ENCODE measurements around the gene PITPNM1.

PITPNM1 gene

GRCh38 chr11:67464411-67465188 lies 40.6 kb downstream of the PITPNM1 start:
- TF ChIP-seq CTCF (IDR thresholded peaks at IDR 0.05; ENCODE audit: low read depth, low read length) = no peak
- DNase-seq (ENCODE audit: extremely low read depth, low read depth) = no peak

DNA sequence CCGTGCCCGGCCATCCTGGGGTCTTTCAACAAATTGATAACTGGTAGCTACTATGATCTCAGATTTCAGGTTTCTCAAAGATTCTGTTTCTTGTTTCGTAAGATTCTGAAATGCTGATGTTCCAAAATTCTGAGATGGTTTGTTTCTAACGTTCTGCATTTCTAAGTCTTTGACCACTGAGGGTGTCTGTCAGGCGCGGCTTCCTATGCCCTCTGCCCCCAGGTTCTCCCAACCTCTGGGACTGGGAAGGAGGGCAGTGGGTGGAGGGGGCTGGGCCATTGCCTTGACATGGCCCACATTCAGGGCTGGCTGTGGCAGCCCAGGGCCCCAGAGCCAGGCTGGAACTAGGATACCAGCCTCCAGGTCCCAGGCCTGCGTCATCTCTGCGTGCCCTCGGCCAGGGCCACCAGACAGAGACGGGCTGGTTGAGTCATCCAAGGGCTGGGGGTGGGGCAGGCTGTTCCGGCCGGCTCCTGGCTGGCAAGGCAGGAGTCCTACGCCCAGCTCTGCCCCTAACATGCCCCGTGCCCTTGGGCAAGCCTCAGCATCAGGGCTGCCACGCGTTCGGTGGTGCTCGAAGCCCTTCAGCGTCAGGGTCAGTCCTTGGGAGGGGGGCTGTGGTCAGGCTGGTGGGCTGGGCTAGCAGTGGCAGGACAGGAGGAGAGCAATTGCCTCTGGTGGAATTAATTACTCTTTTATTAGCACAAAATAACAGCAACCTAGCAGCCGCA lies 41.3 kb downstream of the PITPNM1 start:
- no peak for TF ChIP-seq CTCF (IDR thresholded peaks at IDR 0.05; ENCODE audit: low read depth, low read length)
- DNase-seq (ENCODE audit: extremely low read depth, low read depth) = no peak

DNA sequence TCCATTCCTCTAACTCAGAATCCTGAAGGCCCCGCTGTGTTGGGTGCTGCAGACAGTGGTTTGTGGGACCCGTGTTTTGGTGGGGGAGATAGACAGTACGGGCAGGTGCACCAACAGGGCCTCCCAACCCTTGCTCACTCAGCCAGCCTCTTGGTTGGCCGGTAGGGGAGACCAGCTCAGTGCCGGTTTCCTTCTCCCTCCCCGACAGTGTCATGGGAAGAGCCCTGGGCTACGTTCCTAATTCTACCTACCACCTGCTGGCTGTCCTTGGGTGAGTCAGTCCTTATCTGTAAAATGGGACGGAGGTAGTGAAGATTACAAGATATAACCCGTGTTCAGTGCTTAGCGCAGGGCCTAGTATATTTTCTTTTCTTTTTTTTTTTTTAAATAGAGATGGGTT lies 42.0 kb downstream of the PITPNM1 start:
- TF ChIP-seq CTCF (IDR thresholded peaks at IDR 0.05; ENCODE audit: low read depth, low read length) = no peak
- no peak for DNase-seq (ENCODE audit: extremely low read depth, low read depth)

- no peak for TF ChIP-seq CTCF (IDR thresholded peaks at IDR 0.05; ENCODE audit: low read depth, low read length)
Measured at GRCh38 chr11:67458266-67458665, 46.9 kb downstream of the PITPNM1 start.

GRCh38 chr11:67457453-67457852 lies 47.7 kb downstream of the PITPNM1 start:
- TF ChIP-seq CTCF (IDR thresholded peaks at IDR 0.05; ENCODE audit: low read depth, low read length) = no peak
- no peak for DNase-seq (ENCODE audit: extremely low read depth, low read depth)

More at GRCh38 chr11:67458266-67458665, 46.9 kb downstream of the PITPNM1 start:
- DNase-seq (ENCODE audit: extremely low read depth, low read depth) = no peak

DNA sequence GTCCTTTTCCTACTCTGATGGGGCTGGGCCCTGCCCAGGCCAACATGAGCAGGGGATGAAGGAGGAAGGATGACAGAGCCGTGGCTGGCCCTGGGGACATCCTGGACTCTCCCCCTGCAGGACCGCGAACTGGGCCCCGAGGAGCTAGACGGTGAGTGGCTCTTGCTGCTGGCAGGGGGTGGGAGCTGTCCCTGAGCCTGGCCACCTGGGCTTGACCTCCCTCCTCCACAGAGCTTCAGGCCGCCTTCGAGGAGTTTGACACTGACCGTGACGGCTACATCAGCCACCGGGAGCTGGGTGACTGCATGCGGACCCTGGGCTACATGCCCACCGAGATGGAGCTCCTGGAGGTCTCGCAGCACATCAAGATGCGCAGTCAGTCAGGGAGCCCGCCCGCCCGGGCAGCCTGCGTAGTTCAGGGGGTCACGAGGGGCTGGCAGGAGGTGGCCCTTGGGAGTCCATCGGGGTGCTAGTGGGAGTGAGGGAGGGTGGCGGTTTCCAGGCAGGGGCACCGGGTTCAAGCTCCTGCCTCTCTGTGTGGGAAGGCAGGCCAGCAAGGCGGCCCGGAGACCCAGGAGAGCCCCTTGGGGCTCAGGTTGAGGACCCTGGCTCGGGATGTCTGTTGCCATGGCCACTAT lies 49.0 kb downstream of the PITPNM1 start:
- no peak for TF ChIP-seq CTCF (IDR thresholded peaks at IDR 0.05; ENCODE audit: low read depth, low read length)

DNA sequence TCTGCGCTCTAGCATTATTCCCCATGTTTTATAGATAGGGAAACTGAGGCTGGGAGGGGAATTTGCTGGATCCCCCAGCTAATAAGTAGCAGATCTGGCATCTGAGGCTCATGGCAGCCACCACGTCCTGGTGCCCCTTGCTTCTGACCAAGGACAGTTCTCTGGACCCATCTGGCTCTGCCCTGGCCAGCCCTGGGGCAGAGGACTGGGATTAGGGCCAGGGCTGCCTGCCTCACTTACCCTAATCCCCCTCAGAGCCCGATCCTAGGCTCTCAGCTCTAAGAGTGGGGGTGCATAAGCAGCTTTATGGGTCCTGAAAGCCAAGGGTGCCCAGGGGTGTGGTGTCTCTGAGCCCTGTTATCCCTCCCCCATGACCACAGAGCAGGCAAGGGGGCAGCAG lies 50.1 kb downstream of the PITPNM1 start, which contains the start of gene CABP4:
Gene CABP4 (plus strand): TSS at position 301 of the 400 bp plus-strand sequence. CDS start 70 bp downstream, at position 371.
- DNase-seq (ENCODE audit: extremely low read depth, low read depth) = no peak
- no peak for TF ChIP-seq CTCF (IDR thresholded peaks at IDR 0.05; ENCODE audit: low read depth, low read length)

More for the DNA sequence above, 49.0 kb downstream of the PITPNM1 start:
- DNase-seq (ENCODE audit: extremely low read depth, low read depth) = no peak

Measured in AG09319 (cell line).